CD1c-positive myeloid dendritic cell (primary cell): ENCODE measurements around the gene PCED1B.
"Not testable (repeated sequence)": the region's sequence is repeated elsewhere in the genome, so short reads cannot be mapped to it uniquely, and the experiment has no call there.

Experiments
- DNase-seq: peaks from one replicate; pipeline ENCODE4 v3.0.0-alpha.2; 2016; ENCODE audit errors: extremely low spot score

Gene PCED1B

DNA sequence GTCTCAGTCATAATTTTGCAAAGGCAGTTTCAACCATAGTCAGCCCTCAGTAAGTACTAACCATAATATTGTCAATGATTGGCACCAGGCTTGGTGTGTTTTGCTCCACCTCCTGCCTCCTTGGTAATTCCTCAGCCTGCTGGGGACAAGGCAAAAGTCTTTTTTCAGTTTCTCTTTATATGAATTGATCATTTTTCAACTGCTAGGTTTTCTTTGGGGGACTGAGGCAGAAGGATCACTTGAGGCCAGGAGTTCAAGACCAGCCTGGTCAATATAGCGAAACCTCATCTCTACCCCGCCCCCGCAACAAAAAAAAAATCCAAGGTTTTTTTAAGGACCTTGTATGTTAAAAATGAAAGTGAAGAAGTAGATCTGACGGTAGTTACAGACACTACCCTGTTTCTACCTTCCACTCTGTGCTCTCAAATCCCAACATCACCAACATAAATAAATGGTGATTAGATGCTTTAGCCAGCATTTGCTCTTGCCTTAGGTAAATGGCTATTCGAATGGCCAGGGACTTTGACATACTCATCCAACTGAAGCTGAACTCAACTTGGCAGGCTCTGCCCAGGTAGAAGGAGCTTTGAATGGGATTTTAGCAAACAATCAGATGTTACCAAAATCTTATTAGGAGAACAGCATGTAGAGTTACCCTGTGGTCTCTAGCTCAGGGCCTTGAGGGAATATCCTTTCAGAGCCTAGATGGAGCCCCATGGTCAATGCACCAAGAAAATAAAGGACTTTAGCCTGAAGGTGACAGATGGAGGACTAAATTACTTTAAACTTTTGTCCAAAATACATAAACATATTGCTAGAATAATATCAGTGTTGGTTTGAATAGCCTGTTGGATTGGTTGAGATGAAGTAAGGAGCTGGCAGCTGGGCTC lies 127.3 kb downstream of the PCED1B start:
- no peak for DNase-seq

DNA sequence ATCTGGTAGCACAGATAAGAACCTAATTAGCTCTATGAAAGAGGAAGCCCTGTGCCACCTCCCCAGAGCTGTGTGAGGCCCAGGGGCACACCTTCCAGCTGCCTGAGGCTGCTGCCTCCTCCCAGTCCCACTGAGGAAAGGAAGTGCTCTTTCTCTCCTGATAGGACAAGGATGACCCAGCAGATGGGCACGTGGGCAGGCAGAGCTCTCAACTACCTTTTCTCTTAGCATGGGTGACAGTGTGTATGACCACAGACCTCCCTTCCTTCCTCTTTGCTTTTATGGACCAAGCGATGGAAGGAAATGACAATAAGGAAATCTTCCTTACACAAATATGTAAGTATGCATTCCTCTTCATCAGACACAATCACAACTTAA lies 127.9 kb downstream of the PCED1B start:
- DNase-seq, result peak; percentile 67

DNA sequence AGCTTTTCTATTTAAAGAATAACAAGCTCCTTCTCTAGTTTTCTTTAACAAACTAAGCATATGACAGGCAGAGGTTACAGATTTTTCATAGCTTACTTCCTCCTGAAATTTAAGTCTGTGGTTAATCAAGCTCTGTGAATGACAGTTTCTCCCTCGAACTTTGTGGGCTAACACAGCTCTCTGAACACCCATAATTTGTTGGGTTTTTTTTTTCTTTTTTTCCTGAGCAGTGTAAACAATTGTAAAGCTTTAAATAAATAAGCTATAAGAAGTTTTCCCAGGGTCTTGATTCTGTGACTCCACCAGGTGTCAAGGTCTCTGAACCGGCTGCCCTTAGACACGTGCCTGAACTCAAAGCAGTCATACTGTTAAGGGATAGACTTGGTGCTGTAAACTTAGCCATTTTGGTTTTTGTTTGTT lies 128.4 kb downstream of the PCED1B start:
- DNase-seq, result peak; percentile 50

DNA sequence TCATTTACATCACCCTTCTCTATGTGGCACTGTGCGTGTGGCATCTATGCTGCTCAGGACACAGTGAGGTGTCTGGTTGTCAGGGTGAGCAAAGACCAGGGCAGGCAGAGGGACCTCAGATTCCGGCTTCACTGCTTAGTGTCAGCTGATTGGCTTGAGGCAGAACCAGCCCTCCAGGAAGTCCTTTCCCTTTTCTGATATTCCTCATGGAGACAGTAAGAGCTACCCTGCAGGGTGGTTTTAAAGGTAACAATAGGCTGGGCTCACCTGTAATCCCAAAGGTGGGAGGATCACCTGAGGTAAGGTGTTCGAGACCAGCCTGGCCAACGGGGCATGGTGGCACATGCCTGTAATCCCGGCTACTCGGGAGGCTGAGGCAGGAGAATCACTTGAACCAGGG lies 129.6 kb downstream of the PCED1B start:
- no peak for DNase-seq

DNA sequence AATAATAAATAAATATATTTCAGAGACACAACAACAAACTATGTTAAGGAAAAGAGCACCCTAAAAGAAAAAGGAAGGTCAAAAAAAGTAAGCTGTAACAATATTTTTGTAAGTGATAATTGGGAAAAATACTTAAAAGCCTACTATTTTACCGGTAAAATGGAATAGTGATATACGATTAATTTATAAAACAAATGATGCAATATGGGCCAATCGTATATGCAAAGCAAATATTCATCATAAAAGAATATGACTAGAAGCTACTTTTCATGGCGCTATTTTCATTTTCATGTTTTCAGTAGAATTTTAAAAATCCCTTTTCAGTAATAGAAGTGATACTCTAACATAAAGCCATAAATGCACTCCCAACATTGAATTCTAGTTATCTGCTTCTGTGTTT lies 131.4 kb downstream of the PCED1B start:
- no peak for DNase-seq

DNA sequence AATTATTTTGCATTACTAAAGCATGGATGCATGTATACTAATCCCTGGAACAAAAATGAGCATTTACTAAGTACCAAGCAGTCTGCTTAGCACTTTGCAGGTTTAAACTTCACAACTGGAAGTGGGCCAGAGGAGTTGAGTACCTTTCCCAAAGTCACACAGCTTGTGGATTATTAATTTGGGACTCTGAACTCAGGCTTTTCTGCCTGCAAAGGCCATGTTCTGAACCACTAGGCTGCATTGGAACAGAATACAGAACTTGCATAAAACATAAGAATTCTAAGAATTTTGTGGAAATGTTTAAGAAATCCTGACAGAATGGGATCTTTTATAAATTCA lies 133.2 kb downstream of the PCED1B start:
- no peak for DNase-seq

DNA sequence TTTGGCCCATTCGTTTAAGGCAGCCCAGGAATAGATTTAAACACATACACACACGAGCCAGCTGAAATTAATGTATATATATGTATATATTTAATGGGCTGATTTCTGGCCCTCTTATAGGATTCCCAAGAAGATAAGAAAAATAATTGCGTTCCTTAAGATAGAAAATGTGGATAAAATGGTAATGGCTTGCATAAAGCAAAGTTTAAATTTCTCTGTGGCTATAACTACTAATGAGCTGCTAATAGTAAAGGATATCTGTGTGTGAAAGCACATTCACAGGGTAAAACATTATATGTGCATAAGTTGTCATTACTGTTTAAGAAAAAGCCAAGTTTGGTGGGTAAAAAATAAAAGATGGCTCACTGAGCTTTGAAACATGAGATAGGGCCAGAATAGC lies 134.0 kb downstream of the PCED1B start:
- DNase-seq, result no peak

DNA sequence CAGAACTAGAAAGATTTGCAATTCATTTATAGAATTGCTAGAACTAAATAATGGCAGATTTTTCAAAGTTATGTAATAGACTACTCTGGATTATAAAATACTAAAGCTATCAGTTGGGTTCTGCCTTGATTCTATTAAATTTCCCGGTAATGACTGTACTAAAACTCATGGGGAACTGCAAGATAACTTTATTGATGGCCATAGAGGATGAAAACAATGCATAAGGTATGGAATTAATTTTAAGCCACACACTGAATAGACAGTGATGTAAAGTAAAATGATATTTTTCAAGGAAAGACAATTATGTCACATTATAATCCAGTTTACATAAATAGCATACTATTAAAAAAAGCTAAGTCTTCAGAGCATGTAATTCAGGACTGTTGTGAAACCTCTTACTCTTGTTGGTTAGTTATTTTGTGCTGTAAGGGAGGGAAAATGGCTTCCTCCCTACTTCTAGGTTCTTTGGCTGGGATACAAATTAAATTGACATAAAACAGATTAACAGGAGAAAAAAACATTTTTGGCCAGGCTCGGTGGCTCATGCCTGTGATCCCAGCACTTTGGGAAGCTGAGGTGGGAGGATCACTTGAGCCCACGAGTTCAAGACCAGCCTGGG lies 134.7 kb downstream of the PCED1B start:
- DNase-seq, result no peak

DNA sequence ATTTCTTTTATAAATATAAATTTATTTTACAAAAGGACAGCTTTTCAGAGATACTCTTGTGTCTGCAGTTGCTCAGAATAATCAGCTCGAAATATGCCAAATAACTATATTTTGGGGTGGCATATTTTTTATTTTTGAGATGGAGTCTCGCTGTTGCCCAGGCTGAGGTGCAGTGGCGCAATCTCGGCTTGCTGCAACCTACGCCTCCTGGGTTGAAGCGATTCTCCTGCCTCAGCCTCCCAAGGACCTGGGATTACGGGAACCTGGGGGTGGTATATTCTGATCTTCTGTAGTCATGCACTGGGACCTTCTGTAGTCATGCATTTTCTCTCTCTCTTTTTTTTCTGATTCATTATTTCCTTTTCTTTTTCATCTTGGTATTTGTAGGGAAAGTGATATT lies 135.3 kb downstream of the PCED1B start:
- DNase-seq, result no peak

DNA sequence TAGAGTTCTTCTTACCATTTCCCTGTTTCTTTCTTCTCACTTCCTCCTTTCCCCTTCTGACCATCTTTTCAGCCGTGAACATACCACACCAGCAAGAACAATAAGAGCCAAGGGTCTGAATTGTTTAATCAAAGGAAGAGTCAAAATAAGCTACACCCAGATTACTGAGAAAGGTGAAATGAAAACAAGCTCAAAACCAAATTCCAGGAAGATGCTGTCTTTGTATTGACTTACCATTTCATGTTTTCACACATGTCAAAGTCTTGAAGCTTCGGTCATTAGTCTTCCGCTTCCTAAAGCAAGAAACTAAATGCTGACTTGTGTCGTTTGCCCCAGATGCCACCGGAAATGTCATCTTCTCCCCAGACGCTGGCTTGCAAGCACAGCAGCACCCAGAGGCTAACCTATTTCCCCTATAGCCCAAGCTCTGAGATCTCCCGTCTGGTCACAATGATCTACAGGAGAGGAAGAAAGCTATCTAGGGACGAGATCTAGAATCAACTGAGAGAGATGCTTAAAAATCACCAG lies 136.8 kb downstream of the PCED1B start:
- DNase-seq, result peak; percentile 71

DNA sequence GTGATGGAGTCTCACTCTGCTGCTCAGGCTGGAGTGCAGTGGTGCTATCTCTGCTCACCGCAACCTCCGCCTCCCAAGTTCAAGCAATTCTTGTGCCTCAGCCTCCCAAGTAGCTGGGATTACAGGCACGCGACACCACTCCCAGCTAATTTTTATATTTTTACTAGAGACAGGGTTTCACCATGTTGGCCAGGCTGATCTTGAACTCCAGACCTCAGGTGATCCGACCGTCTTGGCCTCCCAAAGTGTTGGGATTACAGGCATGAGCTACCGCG lies 138.1 kb downstream of the PCED1B start:
- DNase-seq, result not testable (repeated sequence)

DNA sequence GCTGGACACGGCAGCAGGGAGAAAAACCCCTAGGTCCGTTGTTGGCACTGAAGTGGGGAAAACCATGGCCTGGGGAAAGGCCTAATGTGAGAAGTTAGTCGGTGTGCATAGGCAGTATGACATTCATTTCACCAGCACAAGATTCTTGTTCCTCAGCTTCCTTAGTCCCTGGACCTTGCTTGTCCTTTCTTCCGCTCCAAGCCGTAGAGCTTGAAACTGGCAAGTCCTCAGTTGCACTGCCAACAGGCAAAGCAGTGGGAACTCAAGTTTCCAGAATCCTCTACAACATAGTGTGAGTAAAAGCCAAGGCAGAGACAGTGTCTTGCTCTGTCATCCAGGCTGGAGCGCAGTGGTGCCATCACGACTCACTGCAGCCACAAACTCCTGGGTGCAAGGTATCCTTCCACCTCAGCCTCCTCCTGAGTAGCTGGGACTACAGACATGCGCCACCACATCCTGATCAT lies 138.8 kb downstream of the PCED1B start:
- no peak for DNase-seq

DNA sequence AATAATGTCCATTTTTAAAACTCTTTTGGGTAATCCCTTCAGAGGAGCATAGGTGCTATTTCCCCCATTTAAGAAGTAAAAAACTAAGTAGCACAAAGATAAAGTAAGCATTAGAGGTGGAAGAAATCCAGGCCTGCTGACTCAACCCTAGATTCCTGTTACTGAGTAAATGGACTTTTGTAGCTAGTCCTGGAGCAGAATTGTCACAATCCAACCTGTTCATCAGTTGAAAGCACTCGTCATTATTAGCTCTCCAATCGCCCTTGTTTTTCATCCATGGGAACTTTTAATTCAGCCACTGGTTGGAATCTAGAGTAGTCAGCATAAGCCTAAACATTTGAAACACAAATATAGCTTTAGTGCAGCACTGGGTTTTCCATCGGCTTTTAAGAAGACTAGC lies 139.8 kb downstream of the PCED1B start:
- no peak for DNase-seq

DNA sequence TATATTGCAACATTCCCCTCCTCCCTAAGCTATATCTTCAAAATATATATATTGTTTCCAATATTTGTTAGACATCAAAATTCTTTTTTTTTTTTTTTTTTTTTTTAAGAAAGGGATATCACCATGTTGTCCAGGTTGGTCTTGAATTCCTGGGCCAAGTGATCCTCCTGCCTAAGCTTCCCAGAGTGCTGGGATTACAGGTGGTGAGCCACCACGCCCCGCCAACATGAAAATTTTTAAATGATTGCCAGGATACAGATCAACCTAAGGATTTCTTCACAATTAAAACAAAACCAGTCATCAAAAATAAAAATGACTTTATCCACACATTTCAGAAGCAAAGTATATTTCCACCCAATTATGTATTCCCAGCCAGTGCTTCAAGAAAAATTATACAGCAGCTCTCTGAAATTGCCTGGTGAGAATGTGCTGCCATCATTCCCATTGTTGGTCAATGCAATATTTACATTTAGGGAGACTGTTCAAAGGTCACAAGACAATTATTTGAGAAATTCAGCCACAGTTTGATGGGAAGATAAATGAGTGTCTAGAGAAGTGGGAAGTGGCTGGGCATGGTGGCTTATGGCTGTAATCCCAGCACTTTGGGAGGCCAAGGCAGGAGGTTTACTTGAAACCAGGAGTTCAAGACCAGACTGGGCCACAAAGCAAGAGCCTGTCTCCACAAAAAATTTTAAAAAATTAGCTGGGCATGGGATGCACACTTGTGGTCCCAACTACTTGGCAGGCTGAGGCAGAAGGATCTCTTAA lies 142.0 kb downstream of the PCED1B start:
- DNase-seq, result no peak

DNA sequence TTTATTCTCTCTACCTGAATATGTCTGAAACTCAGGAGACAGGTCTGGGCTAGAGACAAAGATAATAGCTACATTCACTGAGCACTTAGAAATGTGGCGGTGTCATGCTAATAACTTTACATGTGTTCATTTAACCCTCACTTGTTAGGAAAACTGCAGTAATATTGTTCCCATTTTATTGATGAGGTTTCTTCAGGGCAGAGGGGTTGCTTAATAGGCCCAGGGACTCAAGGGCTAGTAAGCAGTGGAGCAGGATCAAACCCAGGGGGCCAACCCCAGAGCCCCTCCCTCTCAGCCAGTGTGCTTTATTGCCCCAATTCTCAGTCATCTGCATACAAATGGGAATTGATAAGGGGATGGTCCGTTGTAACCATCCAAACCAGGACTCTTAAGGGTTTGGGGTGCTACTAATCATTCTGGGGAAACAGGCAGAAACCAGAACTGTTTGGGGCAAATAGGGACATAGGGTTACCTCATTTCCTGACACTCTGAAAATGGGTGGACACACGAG lies 143.2 kb downstream of the PCED1B start:
- no peak for DNase-seq

DNA sequence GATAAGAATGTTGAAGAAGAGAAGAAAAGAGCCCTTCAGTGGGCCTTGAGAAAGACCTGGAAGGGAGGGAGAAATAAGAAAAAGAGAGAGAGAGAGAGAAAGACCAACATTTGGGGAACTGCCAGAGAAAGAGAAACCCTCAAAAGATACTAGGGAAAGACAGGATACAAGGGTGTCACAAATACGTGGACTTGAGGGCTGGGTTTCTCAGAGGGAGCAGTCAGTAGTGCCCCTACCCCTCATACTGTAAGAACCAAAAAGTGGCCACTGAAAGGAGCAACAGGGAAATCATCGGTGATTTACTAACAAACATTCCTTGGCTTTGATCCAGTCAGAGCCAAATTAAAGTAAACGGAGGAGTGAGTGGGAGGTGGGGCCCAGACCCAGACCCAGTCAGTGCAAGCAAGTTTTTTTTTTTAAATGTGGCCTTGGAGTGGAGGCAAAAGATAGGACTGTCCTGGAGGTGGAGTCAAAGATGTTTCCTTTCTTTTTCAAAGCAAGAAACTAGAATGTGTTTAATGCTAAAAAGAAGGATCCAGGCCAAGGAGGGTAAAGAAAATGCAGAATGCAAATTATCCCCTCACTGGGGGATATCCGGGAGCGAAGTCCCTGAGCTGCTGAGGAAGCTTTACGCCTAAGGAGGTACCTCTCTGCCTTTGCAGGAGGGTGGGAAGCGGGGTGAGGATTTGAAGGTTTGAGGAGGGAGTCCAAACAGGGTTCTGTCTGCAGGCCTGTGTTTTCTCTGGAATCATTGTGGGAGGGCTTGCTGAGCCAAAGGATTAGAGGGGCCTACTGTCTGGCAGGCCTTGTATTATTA lies 143.8 kb downstream of the PCED1B start:
- DNase-seq, result no peak

DNA sequence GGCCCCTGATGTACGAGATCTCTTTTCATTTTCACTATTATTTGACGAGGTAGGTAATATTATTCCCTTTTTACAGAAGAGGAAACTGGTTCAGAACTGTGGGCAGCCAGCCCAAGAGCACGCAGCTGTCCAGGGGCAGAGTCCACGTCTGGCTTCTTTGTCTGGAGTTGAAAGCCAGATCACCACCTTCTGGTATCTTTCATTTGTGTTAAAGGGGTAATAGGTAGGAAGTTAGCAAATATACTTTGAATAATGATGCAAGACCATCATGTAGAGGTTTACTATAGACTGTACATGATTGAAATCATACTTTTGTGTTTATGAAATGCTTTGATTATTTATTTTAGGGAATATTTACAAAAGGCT lies 144.4 kb downstream of the PCED1B start:
- DNase-seq, result peak; percentile 31

DNA sequence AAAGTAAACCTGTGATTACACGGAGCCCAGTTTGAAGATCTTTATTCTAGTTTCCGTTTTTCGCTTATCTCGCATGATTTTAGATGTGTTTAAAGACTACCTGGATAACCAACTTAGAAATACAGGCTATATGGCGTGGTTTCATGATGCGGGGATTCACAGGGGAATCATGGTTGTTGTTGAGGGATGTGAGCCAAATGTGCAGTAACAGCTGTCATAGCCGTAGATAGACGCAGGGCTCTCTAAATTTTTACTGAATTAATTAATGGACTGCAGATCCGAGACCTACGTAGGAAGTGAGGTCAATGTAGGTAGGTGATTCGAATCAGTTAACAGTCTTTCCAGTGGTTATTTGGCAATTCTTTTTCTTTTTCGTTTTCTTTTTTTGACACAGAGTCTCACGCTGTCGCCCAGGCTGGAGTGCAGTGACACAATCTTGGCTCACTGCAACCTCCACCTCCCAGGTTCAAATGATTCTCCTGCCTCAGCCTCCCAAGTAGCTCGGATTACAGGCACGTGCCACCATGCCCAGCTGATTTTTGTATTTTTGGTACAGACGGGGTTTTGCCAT lies 145.2 kb downstream of the PCED1B start:
- DNase-seq, result no peak

DNA sequence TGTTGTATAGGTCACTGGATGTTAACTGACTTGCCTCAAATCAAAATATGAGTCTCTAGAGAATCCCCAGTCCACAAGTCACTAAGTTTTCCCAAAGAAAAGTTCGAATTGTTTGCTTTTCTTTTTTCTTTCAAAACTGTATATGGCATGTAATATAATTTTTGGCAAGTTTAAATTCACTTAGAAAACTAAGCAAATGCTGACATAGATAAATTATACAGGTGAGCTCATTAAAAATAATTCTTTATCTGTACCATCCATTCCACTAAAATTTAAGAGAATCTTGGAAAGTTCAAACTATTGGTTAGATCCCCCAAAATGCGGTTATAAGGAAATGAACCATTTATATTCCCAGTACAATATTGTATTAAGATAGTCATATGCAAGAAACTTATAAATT lies 145.9 kb downstream of the PCED1B start:
- no peak for DNase-seq

DNA sequence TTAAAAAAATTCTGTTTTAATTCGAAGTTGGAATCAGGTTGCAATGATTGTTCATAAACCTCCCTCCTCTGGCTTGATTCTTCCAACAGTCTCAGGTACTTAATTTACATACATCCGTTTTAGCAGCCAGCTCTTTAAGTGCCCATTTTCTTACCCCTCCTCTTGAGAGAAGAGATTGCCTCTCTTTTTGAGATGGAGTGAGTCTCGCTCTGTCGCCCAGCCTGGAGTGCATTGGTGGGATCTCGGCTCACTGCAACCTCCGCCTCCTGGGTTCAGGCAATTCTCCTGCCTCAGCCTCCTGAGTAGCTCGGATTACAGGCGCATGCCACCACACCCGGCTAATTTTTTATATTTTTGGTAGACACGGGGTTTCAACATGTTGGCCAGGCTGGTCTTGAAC lies 146.8 kb downstream of the PCED1B start:
- no peak for DNase-seq

DNA sequence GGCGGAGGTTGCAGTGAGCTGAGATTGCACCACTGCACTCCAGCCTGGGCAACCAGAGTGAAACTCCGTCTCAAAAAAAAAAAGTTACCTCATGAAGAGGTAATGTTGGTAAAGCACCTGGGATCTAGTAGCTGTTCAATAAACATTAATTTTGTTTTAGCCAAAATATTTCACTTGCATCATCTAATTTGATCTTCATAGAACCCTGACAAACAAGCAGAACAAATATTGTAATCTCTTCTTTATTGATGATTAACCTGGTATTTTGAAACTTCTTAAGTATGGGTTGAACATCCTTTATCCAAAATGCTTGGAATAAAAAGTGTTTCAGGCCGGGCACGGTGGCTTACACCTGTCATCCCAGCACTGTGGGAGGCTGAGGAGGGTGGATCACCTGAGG lies 149.4 kb downstream of the PCED1B start:
- DNase-seq, result no peak
